GM21717 (cell line): Measurements from ENCODE around the gene CLUH.
"Not testable (repeated sequence)": the region's sequence is repeated elsewhere in the genome, so short reads cannot be mapped to it uniquely, and the experiment has no call there.

ENCODE experiments used
- ATAC-seq: cut with Tn5 transposase; IDR thresholded peaks from one replicate; pipeline ENCODE4 v1.9.1; 2021; ENCODE audit warnings: mild to moderate bottlenecking, moderate library complexity; ENCODE audit not compliant: unreplicated experiment

CLUH gene

DNA sequence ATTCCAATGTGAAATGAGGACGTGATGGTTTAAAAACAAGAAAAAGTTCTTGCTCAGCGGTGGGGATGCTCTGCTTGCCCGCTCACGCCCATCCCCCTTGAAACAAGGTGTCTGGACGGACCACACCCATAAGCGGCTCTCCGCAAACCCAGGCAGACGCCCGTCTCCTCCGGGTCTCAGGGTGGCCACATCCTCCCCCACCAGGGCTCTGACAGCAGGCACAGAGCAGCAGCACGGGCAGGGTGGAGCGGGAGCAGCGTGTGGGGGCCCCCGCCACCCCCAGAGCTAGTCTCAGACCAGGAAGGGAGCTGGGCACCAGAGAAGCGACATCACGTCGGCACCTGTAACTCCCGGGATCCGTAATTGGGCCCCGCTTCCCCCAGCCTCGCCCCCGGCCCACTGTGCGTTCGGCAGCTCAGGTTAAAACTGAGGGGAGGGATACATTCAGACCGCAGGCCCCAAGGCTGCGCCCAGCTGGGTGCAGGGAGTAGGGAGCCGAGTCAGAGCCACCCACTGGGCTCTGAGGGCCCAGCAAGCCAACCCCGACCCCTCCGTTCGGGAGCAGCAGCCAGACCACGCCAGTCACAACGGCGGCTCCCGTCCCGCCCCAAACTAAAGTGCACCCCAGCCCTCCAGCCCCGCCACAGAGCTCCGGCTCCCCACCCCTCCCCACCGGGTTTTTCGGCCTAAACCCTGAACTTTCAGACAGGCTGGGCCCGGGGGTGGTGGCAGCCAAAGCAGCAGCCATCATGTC, 22.0 kb downstream of the CLUH start:
- ATAC-seq: no peak

DNA sequence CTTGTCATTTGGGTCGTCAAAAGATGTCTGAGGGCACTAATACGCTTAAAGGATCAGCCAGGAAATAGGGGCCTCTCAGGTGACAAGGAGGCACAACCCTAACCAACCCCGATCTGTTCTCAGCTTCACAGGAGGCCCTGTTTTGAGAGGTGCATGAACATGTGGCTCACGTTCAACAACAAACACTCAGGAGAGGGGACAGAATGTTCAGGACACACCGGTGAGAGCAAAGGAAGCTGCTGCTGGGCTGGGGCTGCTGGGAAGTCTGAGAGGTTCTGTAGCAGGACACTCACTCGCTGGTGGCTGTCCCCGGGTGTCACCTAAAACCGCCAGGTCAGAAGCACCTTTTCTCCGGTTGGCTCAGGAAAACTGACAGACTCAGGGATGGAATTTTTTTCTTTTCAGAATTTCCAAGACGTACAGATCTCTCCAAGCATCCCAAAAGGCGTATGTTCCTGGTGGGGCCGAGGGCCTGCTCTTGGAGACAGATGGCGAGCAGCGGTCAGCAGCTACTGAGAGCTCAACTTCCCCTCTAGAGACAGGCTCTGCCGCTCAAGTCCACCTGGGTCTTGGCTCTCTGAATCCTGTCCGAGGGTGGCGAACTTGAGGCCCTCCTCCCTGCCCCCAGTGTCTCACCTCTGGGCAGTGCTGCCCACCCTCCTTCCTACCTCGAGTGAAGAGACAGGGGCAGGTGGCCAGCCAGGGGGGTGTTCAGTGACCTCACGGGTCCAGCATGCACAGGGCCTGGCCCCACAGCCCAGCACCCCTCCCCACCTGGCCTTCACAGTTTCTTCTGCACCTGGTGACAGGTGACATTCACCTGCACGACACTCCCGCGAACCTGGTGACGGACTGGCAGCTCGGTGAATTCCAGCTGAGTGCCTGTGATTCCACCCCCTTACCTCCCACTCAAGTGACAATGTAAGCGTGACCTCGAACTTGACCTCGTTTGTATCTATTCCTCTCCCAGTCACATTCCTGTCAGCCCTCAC, 22.9 kb downstream of the CLUH start:
- no peak for ATAC-seq

DNA sequence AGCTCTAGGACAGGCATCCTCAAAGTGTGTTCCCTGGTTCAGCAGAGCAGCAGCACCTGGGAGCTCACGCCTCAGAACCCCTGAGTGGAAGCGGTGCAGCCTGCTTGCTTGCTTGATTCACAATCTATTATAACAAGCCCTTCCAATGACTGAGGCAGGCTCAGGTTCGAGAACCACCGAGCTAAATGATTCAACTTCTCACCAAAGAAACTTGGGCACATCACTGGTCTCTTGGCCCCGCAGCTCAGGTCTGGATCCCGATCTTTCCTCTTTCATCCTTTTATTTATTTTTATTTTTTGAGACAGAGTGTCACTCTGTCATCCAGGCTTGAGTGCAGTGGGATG, 24.5 kb downstream of the CLUH start:
- no peak for ATAC-seq

DNA sequence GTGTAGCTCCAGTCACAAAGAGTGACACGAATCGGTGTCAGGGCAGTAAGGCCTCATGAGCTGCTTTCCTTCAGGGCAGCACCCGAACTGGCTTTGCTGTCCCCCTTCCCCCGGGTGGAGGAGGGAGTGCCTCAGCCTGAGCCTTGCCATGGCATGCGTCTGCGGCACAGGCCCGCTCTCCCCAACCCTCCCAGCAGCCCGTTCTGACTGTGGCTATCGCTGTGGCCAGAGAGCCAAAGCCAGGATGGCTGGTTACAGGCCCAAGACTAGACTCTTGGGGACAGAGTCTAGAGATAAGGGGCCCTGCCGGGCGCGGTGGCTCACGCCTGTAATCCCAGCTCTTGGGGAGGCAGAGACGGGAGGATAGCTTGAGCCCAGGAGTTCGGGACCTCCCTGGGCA, 25.9 kb downstream of the CLUH start:
- ATAC-seq: no peak

DNA sequence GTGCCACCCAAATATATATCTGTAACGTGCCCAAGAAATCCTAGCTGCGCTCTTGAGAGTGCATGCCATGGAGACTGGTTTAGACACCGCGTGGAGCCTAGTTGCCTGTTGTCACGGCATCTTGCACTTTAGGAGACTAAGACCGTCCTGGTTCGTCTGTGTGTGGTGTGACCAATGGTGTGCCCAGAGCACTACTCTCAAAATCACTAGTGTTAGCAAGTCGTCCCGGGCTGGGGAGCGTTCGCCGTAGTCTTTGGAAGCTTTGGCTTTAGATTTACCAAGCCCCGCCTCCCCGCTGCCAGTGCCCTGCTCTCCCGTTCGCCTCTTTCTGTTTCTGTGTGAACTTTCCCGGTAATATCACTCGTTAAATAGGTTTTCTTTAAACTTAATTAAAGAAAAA, 27.0 kb downstream of the CLUH start:
- no peak for ATAC-seq

DNA sequence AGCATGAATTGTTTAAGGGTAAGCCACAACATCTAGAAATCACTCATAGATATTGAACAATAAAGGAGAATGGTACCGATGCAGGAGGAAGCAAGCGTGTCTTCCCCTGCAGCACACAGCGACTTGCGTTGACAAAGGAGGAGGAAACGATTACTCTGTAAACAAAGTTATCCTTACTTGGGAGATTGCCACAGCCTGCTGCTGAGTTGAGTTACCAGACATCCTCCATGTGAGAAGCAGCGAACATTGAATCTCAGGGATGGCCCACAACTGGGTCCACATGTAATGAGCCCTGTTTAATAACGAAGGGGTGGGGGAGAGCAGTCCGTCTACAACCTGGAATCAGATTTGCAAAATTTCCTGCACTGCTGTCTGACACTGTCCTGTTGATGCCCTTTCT, 27.7 kb downstream of the CLUH start:
- ATAC-seq: no peak

DNA sequence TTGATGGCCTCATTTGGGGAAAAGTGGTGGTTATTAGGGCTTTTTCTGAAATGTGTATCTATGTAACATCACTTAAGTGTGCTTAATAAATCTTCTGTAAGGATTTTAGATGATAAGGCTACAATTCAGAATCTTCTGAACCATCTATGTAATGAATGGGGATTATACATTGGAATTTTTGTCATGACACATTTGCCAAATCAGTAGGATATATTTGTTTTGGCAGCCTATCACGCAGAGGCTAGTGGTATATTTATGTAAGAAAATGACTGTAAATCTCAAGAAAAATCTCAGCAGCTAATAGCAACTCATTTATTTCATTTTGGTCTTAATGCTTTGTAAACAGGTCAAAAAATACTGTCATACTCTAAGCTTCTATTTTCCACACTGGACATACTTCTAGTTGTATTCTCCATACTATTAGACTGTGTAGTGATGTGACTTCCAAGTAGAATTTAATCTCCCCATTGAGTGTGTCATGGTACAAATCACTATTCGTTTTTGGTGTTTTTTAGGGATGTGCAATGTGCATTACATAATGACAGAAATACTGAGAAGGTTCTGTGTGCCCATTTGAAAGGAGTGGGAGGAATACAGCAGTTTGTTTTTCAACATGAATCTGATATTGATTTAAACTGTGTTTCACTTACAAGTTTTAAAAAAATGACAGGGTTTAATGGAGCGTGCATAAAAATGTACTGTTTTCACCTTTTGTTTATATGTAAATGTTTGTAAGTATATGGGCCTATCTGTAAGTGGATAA, 29.2 kb downstream of the CLUH start:
- no peak for ATAC-seq

DNA sequence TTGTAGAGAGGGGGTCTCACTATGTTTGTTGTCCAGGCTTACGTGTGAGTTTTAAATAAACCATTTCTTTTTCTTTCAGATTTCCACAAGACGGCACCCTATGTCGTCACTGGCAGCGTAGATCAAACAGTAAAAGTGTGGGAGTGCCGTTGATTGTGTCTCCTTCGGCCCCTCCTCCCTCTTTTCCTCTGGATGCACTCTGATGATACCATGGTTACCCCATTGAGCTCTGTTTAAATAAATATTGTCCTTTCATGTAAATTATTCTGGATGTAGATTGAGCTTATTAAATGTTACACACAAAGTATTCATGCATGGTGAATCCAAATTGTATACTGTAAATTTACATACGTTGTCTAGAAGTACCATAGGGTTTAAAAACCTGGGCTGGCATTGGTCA, 29.9 kb downstream of the CLUH start:
- ATAC-seq: no peak

DNA sequence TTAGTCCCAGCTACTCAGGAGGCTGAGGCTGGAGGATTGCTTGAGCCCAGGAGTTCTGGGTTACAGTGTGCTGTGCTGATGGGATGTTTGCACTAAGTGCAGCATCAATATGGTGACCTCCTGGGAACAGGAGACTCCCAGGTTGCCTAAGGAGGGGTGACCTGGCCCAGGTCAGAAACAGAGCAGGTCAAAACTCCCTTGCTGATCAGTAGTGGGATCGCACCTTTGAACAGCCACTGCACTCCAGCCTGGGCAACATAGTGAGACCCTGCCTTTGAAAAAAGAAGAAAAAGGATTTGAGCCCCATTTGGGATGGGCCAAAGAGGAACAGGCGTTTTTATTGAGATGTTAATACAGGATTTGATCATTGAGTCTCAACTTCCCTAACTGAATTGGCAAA, 30.6 kb downstream of the CLUH start:
- no peak for ATAC-seq

DNA sequence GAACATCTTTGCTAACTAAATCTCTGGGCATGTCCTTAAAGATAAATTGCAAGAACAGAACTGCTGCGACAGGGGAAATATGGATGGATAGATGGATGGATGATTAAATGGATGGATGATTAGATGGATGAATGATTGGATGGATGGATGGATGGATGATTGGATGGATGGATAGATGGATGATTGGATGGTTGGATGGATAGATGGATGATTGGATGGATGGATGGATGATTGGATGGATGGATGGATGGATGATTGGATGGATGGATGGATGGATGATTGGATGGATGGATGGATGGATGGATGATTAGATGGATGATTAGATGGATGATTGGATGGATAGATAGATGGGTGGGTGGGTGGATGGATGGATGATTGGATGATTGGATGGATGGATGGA, 32.3 kb downstream of the CLUH start:
- ATAC-seq: not testable (repeated sequence)

DNA sequence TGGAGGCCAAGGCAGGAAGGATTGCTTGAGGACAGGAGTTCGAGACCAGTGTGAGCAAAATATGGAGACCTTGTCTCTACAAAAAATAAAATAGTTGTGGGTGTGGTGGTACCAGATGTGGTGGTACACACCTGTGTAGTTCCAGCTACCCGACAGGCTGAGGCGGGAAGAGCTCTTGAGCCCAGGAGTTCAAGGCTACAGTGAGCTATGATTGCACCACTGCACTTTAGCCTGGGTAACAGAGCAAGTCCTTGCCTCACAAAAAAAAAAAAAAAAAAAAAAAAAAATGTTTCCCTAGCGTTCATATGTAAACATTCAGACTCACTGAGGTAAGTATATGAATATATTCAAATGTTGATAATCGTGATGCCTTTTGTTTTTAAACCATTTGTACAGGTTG, 39.5 kb downstream of the CLUH start:
- ATAC-seq: no peak

DNA sequence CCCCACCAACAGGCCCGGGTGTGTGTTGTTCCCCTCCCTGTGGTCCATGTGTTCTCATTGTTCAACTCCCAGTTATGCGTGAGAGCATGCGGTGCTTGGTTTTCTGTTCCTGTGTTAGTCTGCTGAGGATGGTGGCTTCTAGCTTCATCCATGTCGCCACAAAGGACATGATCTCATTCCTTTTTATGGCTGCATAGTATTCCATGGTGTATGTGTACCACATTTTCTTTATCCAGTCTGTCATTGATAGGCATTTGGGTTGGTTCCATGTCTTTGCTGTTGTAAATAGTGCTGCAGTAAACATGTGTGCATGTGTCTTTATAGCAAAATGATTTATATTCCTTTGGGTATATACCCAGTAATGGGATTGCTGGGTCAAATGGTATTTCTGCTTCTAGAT, 51.2 kb downstream of the CLUH start:
- not testable (repeated sequence) for ATAC-seq

DNA sequence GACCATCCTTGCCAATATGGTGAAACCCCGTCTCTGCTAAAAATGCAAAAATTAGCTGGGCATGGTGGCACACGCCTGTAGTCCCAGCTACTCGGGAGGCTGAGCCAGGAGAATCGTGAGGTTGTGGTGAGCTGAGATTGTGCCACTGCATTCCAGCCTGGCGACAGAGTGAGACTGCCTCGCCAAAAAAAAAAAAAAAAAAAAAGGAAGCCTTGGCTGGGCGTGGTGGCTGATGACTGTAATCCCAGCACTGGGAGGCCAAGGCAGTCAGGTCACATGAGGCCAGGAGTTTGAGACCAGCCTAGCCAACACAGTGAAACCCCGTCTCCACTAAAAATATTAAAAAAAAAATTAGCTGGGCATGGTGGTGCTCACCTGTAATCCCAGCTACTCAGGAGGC, 52.2 kb downstream of the CLUH start:
- not testable (repeated sequence) for ATAC-seq

DNA sequence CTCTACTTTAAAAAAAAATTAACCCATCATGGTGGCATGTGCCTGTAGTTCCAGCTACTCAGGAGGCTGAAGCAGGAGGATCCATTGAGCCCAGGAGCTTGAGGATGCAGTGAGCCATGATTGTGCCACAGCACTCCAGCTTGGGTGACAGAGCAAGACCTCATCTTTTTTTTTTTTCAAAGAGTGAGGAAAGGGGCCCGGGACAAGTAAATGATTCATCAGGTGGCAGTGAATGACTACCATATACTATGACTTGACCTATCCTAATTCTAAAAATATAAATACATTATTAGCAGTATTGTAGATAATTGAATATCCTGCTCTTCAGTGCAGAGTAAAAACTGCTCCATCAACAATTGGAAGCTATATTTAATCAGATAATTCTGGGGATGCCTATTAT, 55.3 kb downstream of the CLUH start:
- no peak for ATAC-seq

DNA sequence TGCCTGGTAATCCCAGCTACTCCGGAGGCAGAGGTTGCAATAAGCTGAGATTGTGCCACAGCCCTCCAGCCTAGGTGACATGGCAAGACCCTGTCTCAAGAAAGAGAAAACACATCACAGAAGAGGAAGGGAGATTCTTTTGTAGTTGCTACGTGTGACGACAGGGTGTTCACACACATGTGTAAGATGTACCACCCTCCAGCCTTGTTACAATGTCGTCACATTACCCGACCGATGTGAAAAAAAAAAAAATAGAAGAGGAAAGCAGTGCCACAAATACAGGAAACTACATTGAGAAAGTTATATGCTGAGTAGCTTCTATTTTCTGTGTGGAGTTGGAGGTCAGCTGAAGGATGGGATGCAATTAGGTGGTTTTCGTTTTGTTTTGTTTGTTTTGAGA, 56.0 kb downstream of the CLUH start:
- ATAC-seq: no peak

DNA sequence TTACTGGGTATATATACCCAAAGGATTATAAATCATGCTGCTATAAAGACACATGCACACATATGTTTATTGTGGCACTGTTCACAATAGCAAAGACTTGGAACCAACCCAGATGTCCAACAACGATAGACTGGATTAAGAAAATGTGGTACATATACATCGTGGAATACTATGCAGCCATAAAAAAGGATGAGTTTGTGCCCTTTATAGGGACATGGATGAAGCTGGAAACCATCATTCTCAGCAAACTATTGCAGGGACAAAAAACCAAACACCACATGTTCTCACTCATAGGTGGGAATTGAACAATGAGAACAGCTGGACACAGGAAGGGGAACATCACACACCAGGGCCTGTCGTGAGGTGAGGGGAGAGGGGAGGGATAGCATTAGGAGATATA, 58.7 kb downstream of the CLUH start:
- ATAC-seq: not testable (repeated sequence)

DNA sequence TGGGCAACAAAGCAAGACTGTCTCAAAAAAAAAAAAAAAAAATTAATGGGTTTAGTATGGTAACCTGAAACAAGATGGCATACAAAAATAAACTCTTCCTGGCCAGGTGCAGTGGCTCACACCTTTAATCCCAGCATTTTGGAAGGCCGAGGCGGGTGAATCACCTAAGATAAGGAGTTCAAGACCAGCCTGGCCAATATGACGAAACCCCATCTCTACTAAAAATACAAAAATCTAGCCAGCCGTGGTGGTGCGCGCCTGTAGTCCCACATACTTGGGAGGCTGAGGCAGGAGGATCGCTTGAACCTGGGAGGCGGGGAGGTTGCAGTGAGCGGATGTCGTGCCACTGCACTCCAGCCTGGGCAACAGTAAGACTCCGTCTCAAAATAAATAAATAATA, 62.4 kb downstream of the CLUH start:
- no peak for ATAC-seq

DNA sequence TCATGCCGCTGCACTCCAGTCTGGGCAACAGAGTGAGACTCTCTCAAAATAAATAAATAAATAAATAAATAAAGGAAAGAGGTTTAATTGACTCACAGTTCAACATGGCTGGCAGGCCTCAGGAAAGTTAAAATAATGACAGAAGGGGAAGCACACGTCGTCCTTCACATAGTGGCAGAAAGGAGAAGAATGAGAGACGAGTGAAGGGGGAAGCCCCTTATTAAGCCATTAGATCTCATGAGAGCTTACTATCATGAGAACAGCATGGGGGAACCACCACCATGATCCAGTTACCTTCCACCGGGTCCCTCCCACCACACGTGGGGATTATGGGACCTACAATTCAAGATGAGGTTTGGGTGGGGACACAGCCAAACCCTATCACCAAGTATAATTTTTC, 63.6 kb downstream of the CLUH start:
- ATAC-seq: no peak

DNA sequence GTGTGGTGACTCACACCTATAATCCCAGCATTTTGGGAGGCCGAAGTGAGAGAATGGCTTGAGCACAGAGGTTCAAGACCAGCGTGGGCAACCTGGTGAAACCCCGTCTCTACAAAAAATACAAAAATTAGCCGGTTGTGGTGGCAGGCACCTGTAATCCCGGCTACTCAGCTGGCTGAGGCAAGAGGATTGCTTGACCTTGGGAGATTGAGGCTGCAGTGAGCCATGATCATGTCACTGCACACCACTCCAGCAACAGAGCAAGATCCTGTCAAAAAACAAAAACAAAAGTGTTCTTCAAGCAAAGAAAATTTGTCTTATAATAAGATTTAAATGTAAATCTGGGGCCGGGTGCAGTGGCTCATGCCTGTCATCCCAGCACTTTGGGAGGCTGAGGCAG, 66.6 kb downstream of the CLUH start:
- ATAC-seq: no peak
